HG02885 (cell line): ENCODE measurements around the gene CCNQ.
A peak's percentile ranks its signal among the peaks of the same experiment; 100 is the strongest.

Experiments
- ATAC-seq: cut with Tn5 transposase; IDR thresholded peaks from one replicate; pipeline ENCODE4 v1.9.1; 2021; ENCODE audit warnings: mild to moderate bottlenecking; ENCODE audit not compliant: unreplicated experiment, poor library complexity

CCNQ gene

GRCh38 chrX:153578889-153579288, 20.1 kb downstream of the CCNQ start:
- no peak for ATAC-seq

GRCh38 chrX:153578200-153578835, 20.6 kb downstream of the CCNQ start:
- ATAC-seq, result no peak

GRCh38 chrX:153576961-153577360, 22.0 kb downstream of the CCNQ start:
- no peak for ATAC-seq

- no peak for ATAC-seq
Measured at GRCh38 chrX:153576239-153576870, 22.6 kb downstream of the CCNQ start.

- no peak for ATAC-seq
Measured at GRCh38 chrX:153573984-153574383, 25.0 kb downstream of the CCNQ start.

GRCh38 chrX:153572601-153573000, 26.3 kb downstream of the CCNQ start:
- no peak for ATAC-seq

- no peak for ATAC-seq
Measured at GRCh38 chrX:153571534-153571908, 27.4 kb downstream of the CCNQ start.

GRCh38 chrX:153569475-153569874, 29.5 kb downstream of the CCNQ start:
- no peak for ATAC-seq

- ATAC-seq, result no peak
Measured at GRCh38 chrX:153568451-153569011, 30.4 kb downstream of the CCNQ start.

GRCh38 chrX:153565996-153566580, 32.9 kb downstream of the CCNQ start:
- ATAC-seq, result no peak

GRCh38 chrX:153564047-153564606, 34.8 kb downstream of the CCNQ start:
- no peak for ATAC-seq

- no peak for ATAC-seq
Measured at GRCh38 chrX:153562546-153562945, 36.4 kb downstream of the CCNQ start.

GRCh38 chrX:153561337-153561736, 37.6 kb downstream of the CCNQ start:
- no peak for ATAC-seq

GRCh38 chrX:153560466-153560865, 38.5 kb downstream of the CCNQ start:
- no peak for ATAC-seq

- ATAC-seq, result no peak
Measured at GRCh38 chrX:153560000-153560399, 38.9 kb downstream of the CCNQ start.

GRCh38 chrX:153557618-153558355, 41.2 kb downstream of the CCNQ start:
- no peak for ATAC-seq

- no peak for ATAC-seq
Measured at GRCh38 chrX:153556767-153557166, 42.2 kb downstream of the CCNQ start.

GRCh38 chrX:153554519-153555167, 44.3 kb downstream of the CCNQ start:
- ATAC-seq, result peak; percentile 64

GRCh38 chrX:153551135-153551534, 47.8 kb downstream of the CCNQ start:
- no peak for ATAC-seq

GRCh38 chrX:153549807-153550206, 49.1 kb downstream of the CCNQ start:
- no peak for ATAC-seq
